Endothelial cell (in vitro differentiated cells): Measurements from ENCODE around the gene ZNF649. TPM values are rescaled to one million over a fixed set of nuclear protein-coding genes. Genes with fewer than 3 reads are reported as not detected.

ENCODE experiments used
- DNase-seq: peaks from one replicate; pipeline ENCODE4 v3.0.0; 2021; ENCODE audit warnings: low spot score
- H3K27ac Mint-ChIP-seq: one replicate; pipeline ENCODE4 v1.8.0; 2021; ENCODE audit warnings: mixed read lengths, inconsistent platforms; ENCODE audit not compliant: unreplicated experiment
- H3K27me3 Mint-ChIP-seq: one replicate; pipeline ENCODE4 v1.8.0; 2021; ENCODE audit warnings: mild to moderate bottlenecking, moderate library complexity, mixed read lengths, inconsistent platforms; ENCODE audit not compliant: unreplicated experiment
- H3K36me3 Mint-ChIP-seq: one replicate; pipeline ENCODE4 v1.8.0; 2021; ENCODE audit warnings: mild to moderate bottlenecking, low read depth, mixed read lengths, inconsistent platforms; ENCODE audit not compliant: unreplicated experiment
- H3K4me1 Mint-ChIP-seq: one replicate; pipeline ENCODE4 v1.8.0; 2021; ENCODE audit warnings: mild to moderate bottlenecking, mixed read lengths, inconsistent platforms; ENCODE audit not compliant: unreplicated experiment
- H3K4me3 Mint-ChIP-seq: one replicate; pipeline ENCODE4 v1.8.0; 2021; ENCODE audit warnings: mild to moderate bottlenecking, mixed read lengths, inconsistent platforms; ENCODE audit not compliant: unreplicated experiment
- H3K9me3 Mint-ChIP-seq: one replicate; pipeline ENCODE4 v1.8.0; 2021; ENCODE audit warnings: mixed read lengths, inconsistent platforms; ENCODE audit not compliant: unreplicated experiment
- CTCF ChIP-seq: fragments of 200-600 bp; sonication (generic); IDR thresholded peaks from one replicate; pipeline ENCODE4 v1.5.0; 2021; ENCODE audit warnings: antibody characterized with exemption; ENCODE audit not compliant: unreplicated experiment
- total RNA-seq: library from RNA; stranded (reverse); fragmentation: NEBNext Ultra II Directional; extraction: Animal tissue kit (Norgen Biotek cat#: 25700); gene quantifications from one replicate; pipeline ENCODE4 v1.2.1, GENCODE V29; 2021; ENCODE audit not compliant: unreplicated experiment

Gene ZNF649
- total RNA-seq, 1 donor from 2014 or later, result 17.2 TPM

DNA sequence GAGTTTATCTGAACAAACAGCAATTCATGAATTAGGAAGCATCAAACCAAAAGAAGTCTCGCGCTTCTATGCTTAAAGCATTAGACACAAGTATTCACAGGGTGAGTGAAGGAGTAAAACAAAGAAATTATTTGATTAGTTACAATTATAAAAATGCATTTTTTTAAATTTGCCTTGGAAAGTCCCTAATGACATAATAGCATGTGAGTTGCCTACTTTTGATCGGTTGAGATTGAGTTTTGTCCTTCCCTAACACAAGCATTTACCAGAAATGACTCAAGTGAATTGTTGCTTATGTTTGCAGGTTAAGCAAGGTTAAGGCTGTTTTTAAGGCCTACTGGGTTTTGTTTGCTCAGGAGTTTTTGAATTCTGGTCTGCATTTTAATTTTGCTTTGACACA is 389 bp upstream of the ZNF649 start:
- H3K9me3 Mint-ChIP-seq, result peaks cover 23% of the 10 kb centered on the region
- no peaks in the 10 kb centered on the region for H3K27me3 Mint-ChIP-seq
- H3K36me3 Mint-ChIP-seq, result peaks cover 40% of the 10 kb centered on the region
- DNase-seq, result no peak
- TF ChIP-seq CTCF, result no peak
- peaks cover 18% of the 10 kb centered on the region for H3K4me1 Mint-ChIP-seq
- peak overlapping the region; percentile 95 for H3K27ac Mint-ChIP-seq
- peak overlapping the region; percentile 100 for H3K4me3 Mint-ChIP-seq

- peaks cover 44% of the 10 kb centered on the region for H3K36me3 Mint-ChIP-seq
- H3K9me3 Mint-ChIP-seq, result peaks cover 14% of the 10 kb centered on the region
- no peak overlapping the region for H3K27ac Mint-ChIP-seq
- peaks cover under 1% of the 10 kb centered on the region for H3K27me3 Mint-ChIP-seq
- H3K4me1 Mint-ChIP-seq, result peaks cover 18% of the 10 kb centered on the region
- TF ChIP-seq CTCF, result no peak
- no peak for DNase-seq
- peak overlapping the region; percentile 100 for H3K4me3 Mint-ChIP-seq
Measured at GRCh38 chr19:51903192-51903591, 1.6 kb downstream of the ZNF649 start.

DNA sequence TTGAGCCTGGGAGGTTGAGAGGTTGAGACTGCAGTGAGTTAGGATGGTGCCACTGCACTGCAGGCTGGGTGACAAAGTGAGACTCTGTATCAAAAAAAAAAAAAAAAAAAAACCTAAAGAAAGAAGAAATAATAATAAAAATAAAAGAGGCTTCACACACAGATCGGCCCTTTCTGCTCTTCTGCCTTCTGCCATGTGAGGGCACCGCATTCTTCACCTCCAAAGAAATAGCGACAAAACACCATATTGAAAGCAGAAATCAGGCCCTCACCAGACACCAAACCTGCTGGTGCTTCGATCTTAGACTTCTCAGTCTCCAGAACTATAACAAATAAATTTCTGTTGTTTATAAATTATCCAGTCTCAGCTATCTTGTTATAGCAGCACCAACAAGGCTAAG is 3.0 kb downstream of the ZNF649 start:
- Mint-ChIP-seq H3K9me3 (peaks cover 12% of the 10 kb centered on the region), H3K4me3 (no peak overlapping the region), H3K4me1 (peaks cover 18% of the 10 kb centered on the region), H3K27me3 (peaks cover 2% of the 10 kb centered on the region), H3K27ac (no peak overlapping the region), H3K36me3 (peaks cover 51% of the 10 kb centered on the region)
- no peak for DNase-seq
- TF ChIP-seq CTCF, result no peak

- peak overlapping the region; percentile 78 for H3K4me3 Mint-ChIP-seq
- H3K27ac Mint-ChIP-seq, result no peak overlapping the region
- H3K9me3 Mint-ChIP-seq, result peaks cover 31% of the 10 kb centered on the region
- DNase-seq, result no peak
- no peaks in the 10 kb centered on the region for H3K27me3 Mint-ChIP-seq
- TF ChIP-seq CTCF, result no peak
- H3K36me3 Mint-ChIP-seq, result peaks cover 83% of the 10 kb centered on the region
- H3K4me1 Mint-ChIP-seq, result peaks cover 4% of the 10 kb centered on the region
Measured at GRCh38 chr19:51891193-51891747, 13.5 kb downstream of the ZNF649 start.

DNA sequence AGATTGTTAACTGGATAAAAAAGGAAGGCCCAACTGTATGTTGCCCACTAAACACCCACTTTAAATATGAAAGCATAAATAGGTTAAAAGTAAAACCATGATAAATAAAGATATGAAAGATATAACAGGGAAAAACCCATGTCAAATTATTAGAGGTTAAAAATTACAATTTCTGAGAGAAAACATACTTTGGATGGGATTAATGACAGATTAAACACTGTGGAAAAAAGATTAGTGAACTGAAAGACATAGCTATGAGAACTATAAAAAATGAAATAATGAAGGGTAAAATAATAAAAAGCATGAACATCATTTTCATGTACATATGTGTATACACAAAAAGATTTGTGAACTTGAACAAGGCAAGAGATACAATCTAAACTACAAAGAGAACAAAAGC is 14.9 kb downstream of the ZNF649 start:
- Mint-ChIP-seq H3K27ac (no peak overlapping the region), H3K9me3 (peaks cover 29% of the 10 kb centered on the region), H3K4me3 (peak overlapping the region; percentile 64), H3K36me3 (peaks cover 72% of the 10 kb centered on the region), H3K27me3 (no peaks in the 10 kb centered on the region), H3K4me1 (peaks cover 4% of the 10 kb centered on the region)
- DNase-seq, result no peak
- TF ChIP-seq CTCF, result no peak
